LNCaP clone FGC (cell line): ENCODE measurements around the gene ANKRD16.
"Not testable (repeated sequence)": the region's sequence is repeated elsewhere in the genome, so short reads cannot be mapped to it uniquely, and the experiment has no call there.

Experiments
- DNase-seq: peaks from one replicate; pipeline ENCODE4 v3.0.0-alpha.2; 2011; ENCODE audit warnings: low read depth
- H3K4me3 ChIP-seq: 2 replicates; pipeline ENCODE4 v1.5.1; 2011; ENCODE audit warnings: mild to moderate bottlenecking, low read depth, low read length, control low read depth
- TF ChIP-seq, protein P1 (sequence below): IDR thresholded peaks from 2 replicates; pipeline ENCODE4 v1.5.1; 2012; ENCODE audit warnings: mild to moderate bottlenecking; ENCODE audit not compliant: control insufficient read depth, insufficient read depth; ENCODE audit errors: extremely low read depth

Gene ANKRD16

DNA sequence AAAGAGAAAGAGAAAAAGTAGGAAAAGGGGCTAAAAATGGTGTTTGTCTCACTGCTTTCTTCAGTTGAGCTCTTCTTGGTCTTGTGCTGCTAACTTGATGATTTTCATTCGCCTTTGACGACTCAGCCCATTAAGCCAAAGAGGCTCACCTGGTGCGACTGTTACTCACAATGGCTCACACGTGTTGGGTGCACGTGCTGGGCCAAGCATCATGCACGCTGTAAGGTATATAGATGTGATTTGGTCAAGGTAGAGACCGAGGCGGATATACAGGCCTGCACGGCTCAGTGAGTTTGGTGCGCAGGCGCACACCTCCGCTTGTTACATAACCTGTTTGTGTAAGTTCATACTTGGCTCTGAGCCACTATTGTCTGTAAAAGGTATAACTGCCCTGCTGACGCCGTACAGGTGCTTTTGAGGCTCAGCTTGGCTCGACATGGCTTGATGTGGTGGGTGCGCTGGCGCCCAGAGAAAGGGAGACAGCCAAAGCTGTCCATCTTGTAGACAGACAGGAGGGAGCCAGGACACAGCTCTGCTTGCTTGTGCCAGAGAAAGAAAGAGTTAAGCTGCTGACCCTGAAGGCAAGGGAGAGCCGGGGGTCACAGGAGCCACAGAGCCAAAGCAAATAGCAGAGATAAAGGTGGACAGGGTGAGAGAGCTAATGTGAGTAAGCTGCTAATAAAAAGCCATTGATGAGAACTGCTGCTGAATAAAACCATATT lies 33.6 kb downstream of the ANKRD16 start:
- TF ChIP-seq, protein P1, sequence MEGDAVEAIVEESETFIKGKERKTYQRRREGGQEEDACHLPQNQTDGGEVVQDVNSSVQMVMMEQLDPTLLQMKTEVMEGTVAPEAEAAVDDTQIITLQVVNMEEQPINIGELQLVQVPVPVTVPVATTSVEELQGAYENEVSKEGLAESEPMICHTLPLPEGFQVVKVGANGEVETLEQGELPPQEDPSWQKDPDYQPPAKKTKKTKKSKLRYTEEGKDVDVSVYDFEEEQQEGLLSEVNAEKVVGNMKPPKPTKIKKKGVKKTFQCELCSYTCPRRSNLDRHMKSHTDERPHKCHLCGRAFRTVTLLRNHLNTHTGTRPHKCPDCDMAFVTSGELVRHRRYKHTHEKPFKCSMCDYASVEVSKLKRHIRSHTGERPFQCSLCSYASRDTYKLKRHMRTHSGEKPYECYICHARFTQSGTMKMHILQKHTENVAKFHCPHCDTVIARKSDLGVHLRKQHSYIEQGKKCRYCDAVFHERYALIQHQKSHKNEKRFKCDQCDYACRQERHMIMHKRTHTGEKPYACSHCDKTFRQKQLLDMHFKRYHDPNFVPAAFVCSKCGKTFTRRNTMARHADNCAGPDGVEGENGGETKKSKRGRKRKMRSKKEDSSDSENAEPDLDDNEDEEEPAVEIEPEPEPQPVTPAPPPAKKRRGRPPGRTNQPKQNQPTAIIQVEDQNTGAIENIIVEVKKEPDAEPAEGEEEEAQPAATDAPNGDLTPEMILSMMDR, result no peak
- DNase-seq, result no peak
- no peak overlapping the region for H3K4me3 ChIP-seq

DNA sequence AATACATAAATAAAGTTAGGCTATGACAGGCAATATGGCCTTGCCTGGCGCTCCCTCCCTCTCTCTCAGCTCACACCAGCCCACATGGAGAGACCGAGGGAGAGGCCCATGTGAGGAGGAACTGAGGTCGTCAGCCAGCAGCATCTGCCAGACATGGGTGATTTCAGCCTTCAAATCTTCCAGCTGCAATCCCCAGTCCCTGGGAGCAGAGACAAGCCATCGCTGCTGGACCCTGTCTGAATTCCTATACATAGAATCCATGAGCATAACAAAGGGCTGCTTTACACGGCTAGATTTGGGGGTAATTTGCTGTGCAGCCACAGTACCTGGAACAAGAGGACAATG lies 35.6 kb downstream of the ANKRD16 start:
- H3K4me3 ChIP-seq, result no peak overlapping the region
- DNase-seq, result no peak
- TF ChIP-seq, protein P1, result no peak

DNA sequence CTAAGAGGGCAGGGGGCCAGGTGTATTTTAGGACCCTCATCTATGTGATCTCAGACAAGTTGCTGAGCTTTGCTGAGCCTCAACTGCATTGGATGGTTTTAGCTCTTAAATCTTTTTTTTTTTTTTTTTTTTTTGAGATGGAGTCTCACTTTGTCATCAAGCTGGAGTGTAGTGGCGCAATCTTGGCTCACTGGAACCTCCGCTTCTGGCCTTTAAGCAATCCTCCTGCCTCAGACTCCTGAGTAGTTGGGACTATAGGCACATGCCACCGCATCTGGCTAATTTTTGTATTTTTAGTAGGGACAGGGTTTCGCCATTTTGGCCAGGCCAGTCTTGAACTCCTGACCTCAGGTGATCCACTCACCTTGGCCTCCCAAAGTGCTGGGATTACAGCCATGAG lies 43.0 kb downstream of the ANKRD16 start:
- not testable (repeated sequence) for DNase-seq, H3K4me3 ChIP-seq

DNA sequence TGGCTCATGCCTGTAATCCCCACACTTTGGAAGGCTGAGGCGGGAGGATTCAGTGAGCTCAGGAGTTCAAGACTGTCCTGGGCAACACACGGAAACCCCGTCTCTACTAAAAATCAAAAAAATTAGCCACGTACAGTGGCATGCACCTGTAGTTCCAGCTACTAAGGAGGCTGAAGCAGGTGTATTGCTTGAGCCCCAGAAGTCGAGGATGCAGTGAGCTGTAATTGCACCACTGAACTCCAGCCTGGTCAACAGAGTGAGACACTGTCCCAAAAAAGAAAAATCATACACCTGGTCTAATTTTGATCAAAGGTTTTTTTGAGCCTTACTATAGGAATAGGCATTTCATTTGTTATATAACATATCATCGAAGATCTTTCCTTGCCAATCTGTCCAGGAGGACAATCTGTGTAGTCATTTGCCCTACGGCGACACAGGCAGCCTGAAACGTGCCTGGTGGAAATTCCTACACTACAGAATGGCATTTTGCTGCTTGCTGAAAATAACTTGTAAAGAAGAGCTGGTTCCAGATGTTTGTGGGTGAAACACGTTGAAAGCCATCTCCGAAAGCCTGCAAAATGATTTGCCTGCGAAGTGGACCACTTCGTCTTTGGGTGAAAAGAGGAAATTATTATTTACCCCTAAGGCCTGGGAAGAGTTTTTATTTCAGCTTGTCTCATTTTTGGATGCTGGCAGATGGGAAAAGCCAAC lies 45.2 kb downstream of the ANKRD16 start:
- H3K4me3 ChIP-seq, result no peak overlapping the region
- TF ChIP-seq, protein P1, result no peak
- no peak for DNase-seq

DNA sequence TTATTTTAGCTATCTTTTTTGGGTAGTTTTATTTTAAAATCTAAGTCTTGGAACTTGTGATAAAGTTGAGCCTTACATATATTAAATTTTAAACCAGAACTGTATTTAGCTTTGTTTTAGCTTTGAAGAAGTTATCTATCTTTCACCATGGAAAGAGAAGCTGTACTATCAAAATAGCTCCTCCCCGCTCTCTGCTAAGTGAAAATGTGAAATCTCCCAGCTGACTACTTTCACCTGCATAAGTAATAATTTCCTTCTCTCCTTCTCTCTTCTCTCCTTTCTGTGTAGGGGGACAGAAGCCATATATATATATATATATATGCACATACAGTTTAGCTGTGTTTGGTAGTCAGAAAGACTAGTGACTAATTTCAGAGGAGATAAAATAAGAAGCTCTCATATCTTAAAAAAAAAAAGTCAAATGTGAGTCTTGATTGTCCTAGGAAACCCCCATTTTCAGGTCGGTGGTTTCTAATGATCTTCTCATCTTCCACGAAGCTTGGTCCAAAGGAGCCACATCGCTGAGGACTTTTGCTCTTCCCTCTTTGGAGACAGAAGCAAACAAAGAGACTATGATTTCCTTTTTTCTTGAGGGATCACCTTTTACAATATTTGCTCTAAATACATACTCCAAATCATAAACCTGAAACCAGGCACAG lies 45.9 kb downstream of the ANKRD16 start:
- H3K4me3 ChIP-seq, result no peak overlapping the region
- DNase-seq, result no peak
- TF ChIP-seq, protein P1, result no peak

DNA sequence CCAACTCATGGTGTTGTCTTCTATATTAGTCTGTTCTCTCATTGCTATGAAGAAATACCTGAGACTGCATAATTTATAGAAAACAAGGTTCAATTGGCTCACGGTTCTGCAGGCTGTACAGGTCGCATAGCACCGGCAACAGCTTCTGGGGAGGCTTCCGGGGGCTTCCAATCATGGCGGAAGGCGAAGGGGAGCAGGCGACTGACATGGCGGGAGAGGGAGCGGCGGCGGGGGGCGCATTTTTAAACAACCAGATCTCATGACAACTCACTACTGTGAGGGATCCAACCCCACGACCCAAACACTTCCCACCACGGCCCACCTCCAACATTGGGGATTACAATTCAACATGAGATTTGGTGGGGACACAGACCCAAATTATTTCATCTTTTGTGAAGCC lies 47.7 kb downstream of the ANKRD16 start:
- no peak for DNase-seq
- TF ChIP-seq, protein P1, result no peak
- H3K4me3 ChIP-seq, result no peak overlapping the region
